ENCODE data around the gene NME4.

The NME4 gene

GRCh38 chr16:397736-398332, 835 bp downstream of the NME4 start:
- no peaks in the 10 kb centered on the region for H3K27me3 ChIP-seq (ENCODE audit: insufficient read depth, poor library complexity, severe bottlenecking)
- no peak; the same call in 1 of the 2 replicates for TF ChIP-seq POLR2AphosphoS5 (IDR thresholded peaks at IDR 0.05; ENCODE audit: low read depth)
- no peak; the same call in 1 of the 2 replicates for TF ChIP-seq SPI1 (IDR thresholded peaks at IDR 0.05; ENCODE audit: borderline replicate concordance, low read depth)
- TF ChIP-seq CTCF (IDR thresholded peaks at IDR 0.05; ENCODE audit: insufficient read depth, low read length): peak; percentile 5
- DNase-seq (ENCODE audit: low read depth in 1 of 2, low spot score in 1 of 2): peak in 1 of 2 experiments; percentile 89
- H3K27ac ChIP-seq (replicated peaks): peak overlapping the region; percentile 25; the same call in 1 of the 2 replicates
- H3K4me3 ChIP-seq (replicated peaks; ENCODE audit: insufficient read depth, low read length): peak overlapping the region; percentile 8

- no peaks in the 10 kb centered on the region for H3K27me3 ChIP-seq (ENCODE audit: insufficient read depth, poor library complexity, severe bottlenecking)
- DNase-seq (ENCODE audit: low read depth in 1 of 2, low spot score in 1 of 2): no peak
- no peak overlapping the region for H3K4me3 ChIP-seq (replicated peaks; ENCODE audit: insufficient read depth, low read length)
- TF ChIP-seq POLR2AphosphoS5 (IDR thresholded peaks at IDR 0.05; ENCODE audit: low read depth) (peak; percentile 36; the same call in 1 of the 2 replicates), GABPA (IDR thresholded peaks at IDR 0.05; ENCODE audit: low read depth) (no peak), SPI1 (IDR thresholded peaks at IDR 0.05; ENCODE audit: borderline replicate concordance, low read depth) (no peak), CTCF (IDR thresholded peaks at IDR 0.05; ENCODE audit: insufficient read depth, low read length) (no peak)
- H3K27ac ChIP-seq (replicated peaks): peak overlapping the region; percentile 98
Measured at GRCh38 chr16:398561-399339, 1.8 kb downstream of the NME4 start.

GRCh38 chr16:399340-400019, 2.5 kb downstream of the NME4 start:
- TF ChIP-seq POLR2AphosphoS5 (IDR thresholded peaks at IDR 0.05; ENCODE audit: low read depth) (no peak), SPI1 (IDR thresholded peaks at IDR 0.05; ENCODE audit: borderline replicate concordance, low read depth) (no peak), REST (IDR thresholded peaks at IDR 0.05; ENCODE audit: insufficient replicate concordance, low read depth) (no peak), CTCF (IDR thresholded peaks at IDR 0.05; ENCODE audit: insufficient read depth, low read length) (no peak), GABPA (IDR thresholded peaks at IDR 0.05; ENCODE audit: low read depth) (no peak)
- Histone ChIP-seq H3K27me3 (ENCODE audit: insufficient read depth, poor library complexity, severe bottlenecking) (no peaks in the 10 kb centered on the region), H3K4me3 (replicated peaks; ENCODE audit: insufficient read depth, low read length) (peak overlapping the region; percentile 82; the same call in 1 of the 2 replicates), H3K27ac (replicated peaks) (peak overlapping the region; percentile 98)
- no peak for DNase-seq (ENCODE audit: low read depth in 1 of 2, low spot score in 1 of 2)

GRCh38 chr16:400061-400591, 3.1 kb downstream of the NME4 start:
- 0 out of 2 replicates have a peak, but pooled peaks have one; percentile 16 for TF ChIP-seq POLR2AphosphoS5 (IDR thresholded peaks at IDR 0.05; ENCODE audit: low read depth)
- no peak for TF ChIP-seq CTCF (IDR thresholded peaks at IDR 0.05; ENCODE audit: insufficient read depth, low read length)
- H3K4me3 ChIP-seq (replicated peaks; ENCODE audit: insufficient read depth, low read length): peak overlapping the region; percentile 82
- peak overlapping the region; percentile 98 for H3K27ac ChIP-seq (replicated peaks)
- H3K27me3 ChIP-seq (ENCODE audit: insufficient read depth, poor library complexity, severe bottlenecking): no peaks in the 10 kb centered on the region
- DNase-seq (ENCODE audit: low read depth in 1 of 2, low spot score in 1 of 2): peak in 1 of 2 experiments; percentile 69

Measured in HL-60 (cell line).